Measurements from ENCODE around the gene SELENOI.

DNA sequence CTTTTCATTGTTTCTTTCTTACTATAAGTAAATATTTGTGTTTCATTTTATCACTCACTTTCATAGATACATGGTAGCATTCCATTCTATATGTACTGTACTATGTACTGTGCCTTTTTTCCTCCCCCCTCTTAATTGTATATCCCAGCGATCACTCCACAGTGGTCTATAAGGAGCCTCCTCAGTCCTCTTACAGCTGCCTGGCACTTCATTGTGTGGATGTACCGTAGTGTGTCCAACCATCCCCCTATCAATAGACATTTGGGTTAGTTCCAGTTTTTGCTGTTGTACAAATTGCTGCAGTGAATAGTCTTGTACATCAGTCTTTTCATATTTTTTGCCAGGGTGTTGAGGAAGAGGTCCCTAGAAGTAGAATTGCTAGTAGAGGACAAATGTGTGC is 34.3 kb downstream of the SELENOI start:
- TF ChIP-seq ZSCAN29 (IDR thresholded peaks at IDR 0.05) (no peak), HDAC2 (IDR thresholded peaks at IDR 0.05) (no peak)
- TF ChIP-seq, protein P1, sequence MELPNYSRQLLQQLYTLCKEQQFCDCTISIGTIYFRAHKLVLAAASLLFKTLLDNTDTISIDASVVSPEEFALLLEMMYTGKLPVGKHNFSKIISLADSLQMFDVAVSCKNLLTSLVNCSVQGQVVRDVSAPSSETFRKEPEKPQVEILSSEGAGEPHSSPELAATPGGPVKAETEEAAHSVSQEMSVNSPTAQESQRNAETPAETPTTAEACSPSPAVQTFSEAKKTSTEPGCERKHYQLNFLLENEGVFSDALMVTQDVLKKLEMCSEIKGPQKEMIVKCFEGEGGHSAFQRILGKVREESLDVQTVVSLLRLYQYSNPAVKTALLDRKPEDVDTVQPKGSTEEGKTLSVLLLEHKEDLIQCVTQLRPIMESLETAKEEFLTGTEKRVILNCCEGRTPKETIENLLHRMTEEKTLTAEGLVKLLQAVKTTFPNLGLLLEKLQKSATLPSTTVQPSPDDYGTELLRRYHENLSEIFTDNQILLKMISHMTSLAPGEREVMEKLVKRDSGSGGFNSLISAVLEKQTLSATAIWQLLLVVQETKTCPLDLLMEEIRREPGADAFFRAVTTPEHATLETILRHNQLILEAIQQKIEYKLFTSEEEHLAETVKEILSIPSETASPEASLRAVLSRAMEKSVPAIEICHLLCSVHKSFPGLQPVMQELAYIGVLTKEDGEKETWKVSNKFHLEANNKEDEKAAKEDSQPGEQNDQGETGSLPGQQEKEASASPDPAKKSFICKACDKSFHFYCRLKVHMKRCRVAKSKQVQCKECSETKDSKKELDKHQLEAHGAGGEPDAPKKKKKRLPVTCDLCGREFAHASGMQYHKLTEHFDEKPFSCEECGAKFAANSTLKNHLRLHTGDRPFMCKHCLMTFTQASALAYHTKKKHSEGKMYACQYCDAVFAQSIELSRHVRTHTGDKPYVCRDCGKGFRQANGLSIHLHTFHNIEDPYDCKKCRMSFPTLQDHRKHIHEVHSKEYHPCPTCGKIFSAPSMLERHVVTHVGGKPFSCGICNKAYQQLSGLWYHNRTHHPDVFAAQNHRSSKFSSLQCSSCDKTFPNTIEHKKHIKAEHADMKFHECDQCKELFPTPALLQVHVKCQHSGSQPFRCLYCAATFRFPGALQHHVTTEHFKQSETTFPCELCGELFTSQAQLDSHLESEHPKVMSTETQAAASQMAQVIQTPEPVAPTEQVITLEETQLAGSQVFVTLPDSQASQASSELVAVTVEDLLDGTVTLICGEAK (IDR thresholded peaks at IDR 0.05; ENCODE audit: borderline replicate concordance), result no peak
